ENCODE measurements around the gene APP. TPM values are rescaled to one million over a fixed set of nuclear protein-coding genes. Genes with fewer than 3 reads are reported as not detected.

The APP gene
- total RNA-seq, 2 experiments from 2014 or later = 0.55 TPM; not detected in 1

GRCh38 chr21:26140164-26140579 is 30.4 kb downstream of the APP start:
- BruUV-seq (replicated peaks) = no TSS peak
- Histone ChIP-seq H3K4me1 (ENCODE audit: insufficient read depth, low read length, poor library complexity, severe bottlenecking) (no peaks in the 10 kb centered on the region), H3K4me3 (ENCODE audit: low read depth, low read length, poor library complexity, severe bottlenecking) (no peak overlapping the region), H2AFZ (ENCODE audit: low read length) (no peak overlapping the region), H3K79me2 (ENCODE audit: insufficient read depth, low read depth, low read length) (no peaks in the 10 kb centered on the region), H3K4me2 (ENCODE audit: low read length) (no peak overlapping the region), H4K20me1 (ENCODE audit: insufficient read depth, low read length) (no peaks in the 10 kb centered on the region), H3K9me2 (ENCODE audit: insufficient read depth, low read length) (no peaks in the 10 kb centered on the region), H3K27ac (ENCODE audit: low read depth, low read length, poor library complexity, severe bottlenecking) (no peak overlapping the region), H3K9me3 (ENCODE audit: low read length) (no peaks in the 10 kb centered on the region), H3K36me3 (ENCODE audit: insufficient read depth, low read length) (no peaks in the 10 kb centered on the region)
- no peak for DNase-seq (ENCODE audit: low spot score)
- TF ChIP-seq CTCF (conservative IDR thresholded peaks at IDR 0.05; ENCODE audit: low read length) (no peak), EZH2phosphoT487 (IDR thresholded peaks at IDR 0.05; ENCODE audit: borderline replicate concordance, low read depth, low read length) (no peak)
- intact Hi-C loops (cut with micrococcal nuclease; ENCODE audit: unreplicated experiment) = no loop called here
- CTCF ChIA-PET (ENCODE audit: unreplicated experiment) = no interaction called here
- POLR2A ChIA-PET = no interaction called here

GRCh38 chr21:26138615-26139257 is 31.8 kb downstream of the APP start:
- intact Hi-C loops (cut with micrococcal nuclease; ENCODE audit: unreplicated experiment) = no loop called here
- Histone ChIP-seq H4K20me1 (ENCODE audit: insufficient read depth, low read length) (no peaks in the 10 kb centered on the region), H3K4me1 (ENCODE audit: insufficient read depth, low read length, poor library complexity, severe bottlenecking) (no peaks in the 10 kb centered on the region), H3K4me2 (ENCODE audit: low read length) (no peak overlapping the region), H3K36me3 (ENCODE audit: insufficient read depth, low read length) (no peaks in the 10 kb centered on the region), H3K79me2 (ENCODE audit: insufficient read depth, low read depth, low read length) (no peaks in the 10 kb centered on the region), H3K9me3 (ENCODE audit: low read length) (no peaks in the 10 kb centered on the region), H3K4me3 (ENCODE audit: low read depth, low read length, poor library complexity, severe bottlenecking) (no peak overlapping the region), H3K9me2 (ENCODE audit: insufficient read depth, low read length) (no peaks in the 10 kb centered on the region), H3K27ac (ENCODE audit: low read depth, low read length, poor library complexity, severe bottlenecking) (no peak overlapping the region), H2AFZ (ENCODE audit: low read length) (no peak overlapping the region)
- no peak for DNase-seq (ENCODE audit: low spot score)
- TF ChIP-seq CTCF (conservative IDR thresholded peaks at IDR 0.05; ENCODE audit: low read length) = no peak
- no peak for TF ChIP-seq EZH2phosphoT487 (IDR thresholded peaks at IDR 0.05; ENCODE audit: borderline replicate concordance, low read depth, low read length)
- CTCF ChIA-PET (ENCODE audit: unreplicated experiment) = no interaction called here
- POLR2A ChIA-PET = no interaction called here
- no TSS peak for BruUV-seq (replicated peaks)

- no peak overlapping the region for H3K27ac ChIP-seq (ENCODE audit: low read depth, low read length, poor library complexity, severe bottlenecking)
- BruUV-seq (replicated peaks) = no TSS peak
- no peak overlapping the region for H3K4me2 ChIP-seq (ENCODE audit: low read length)
- no peak for DNase-seq (ENCODE audit: low spot score)
- H4K20me1 ChIP-seq (ENCODE audit: insufficient read depth, low read length) = no peaks in the 10 kb centered on the region
- no peak overlapping the region for H2AFZ ChIP-seq (ENCODE audit: low read length)
- intact Hi-C loops (cut with micrococcal nuclease; ENCODE audit: unreplicated experiment) = no loop called here
- H3K36me3 ChIP-seq (ENCODE audit: insufficient read depth, low read length) = no peaks in the 10 kb centered on the region
- TF ChIP-seq EZH2phosphoT487 (IDR thresholded peaks at IDR 0.05; ENCODE audit: borderline replicate concordance, low read depth, low read length) (no peak), CTCF (conservative IDR thresholded peaks at IDR 0.05; ENCODE audit: low read length) (no peak)
- no peak overlapping the region for H3K4me3 ChIP-seq (ENCODE audit: low read depth, low read length, poor library complexity, severe bottlenecking)
- H3K9me3 ChIP-seq (ENCODE audit: low read length) = no peaks in the 10 kb centered on the region
- CTCF ChIA-PET (ENCODE audit: unreplicated experiment) = no interaction called here
- H3K79me2 ChIP-seq (ENCODE audit: insufficient read depth, low read depth, low read length) = no peaks in the 10 kb centered on the region
- H3K9me2 ChIP-seq (ENCODE audit: insufficient read depth, low read length) = no peaks in the 10 kb centered on the region
- POLR2A ChIA-PET = no interaction called here
- no peaks in the 10 kb centered on the region for H3K4me1 ChIP-seq (ENCODE audit: insufficient read depth, low read length, poor library complexity, severe bottlenecking)
Measured at GRCh38 chr21:26137379-26138060, 33.0 kb downstream of the APP start.
